HG03135 (cell line): ENCODE results near the gene TRABD2B.

Experiments
- ATAC-seq: cut with Tn5 transposase; IDR thresholded peaks from one replicate; pipeline ENCODE4 v1.9.1; 2021; ENCODE audit warnings: mild to moderate bottlenecking, moderate library complexity; ENCODE audit not compliant: unreplicated experiment

The TRABD2B gene

DNA sequence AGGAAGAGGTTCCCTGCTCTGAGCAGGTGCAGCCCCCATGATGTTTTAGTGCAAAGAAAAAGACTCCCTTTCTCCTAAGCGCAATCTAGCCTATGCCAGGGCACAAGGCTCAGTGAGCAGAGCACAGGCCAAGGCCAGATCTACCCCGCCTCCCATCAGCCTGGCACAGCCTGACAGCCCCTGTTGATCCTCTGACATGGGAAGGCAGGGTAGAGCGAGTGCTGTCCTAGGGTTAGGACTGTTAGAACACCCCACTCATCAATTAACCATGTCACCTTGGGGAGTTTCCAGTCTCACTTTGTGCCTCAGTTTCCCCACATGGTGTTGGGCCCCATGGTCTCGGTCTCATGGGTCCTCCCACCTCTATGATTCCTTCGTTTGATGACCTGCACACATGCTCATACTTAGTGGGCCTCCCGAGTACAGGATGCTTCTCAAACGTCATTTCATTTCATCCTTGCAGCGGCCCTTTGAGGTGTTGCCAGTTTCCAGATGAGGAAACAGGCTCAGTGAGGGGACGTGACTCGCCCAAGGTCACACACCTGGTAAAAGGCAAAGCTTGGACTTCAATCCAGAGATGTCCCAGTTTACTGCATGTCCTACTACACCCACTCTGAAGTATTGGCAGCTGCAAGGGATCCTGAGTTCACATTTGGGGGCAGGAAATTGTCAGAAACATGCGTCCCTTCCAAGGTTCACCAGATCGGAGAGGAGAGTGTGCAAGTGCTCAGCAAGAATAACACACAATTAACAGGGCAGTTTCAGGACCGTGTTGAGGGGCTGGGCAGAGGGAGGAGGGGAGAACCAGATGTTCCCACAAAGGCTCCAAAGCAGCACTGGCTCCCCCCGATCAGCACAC lies 213.3 kb downstream of the TRABD2B start:
- ATAC-seq = no peak

DNA sequence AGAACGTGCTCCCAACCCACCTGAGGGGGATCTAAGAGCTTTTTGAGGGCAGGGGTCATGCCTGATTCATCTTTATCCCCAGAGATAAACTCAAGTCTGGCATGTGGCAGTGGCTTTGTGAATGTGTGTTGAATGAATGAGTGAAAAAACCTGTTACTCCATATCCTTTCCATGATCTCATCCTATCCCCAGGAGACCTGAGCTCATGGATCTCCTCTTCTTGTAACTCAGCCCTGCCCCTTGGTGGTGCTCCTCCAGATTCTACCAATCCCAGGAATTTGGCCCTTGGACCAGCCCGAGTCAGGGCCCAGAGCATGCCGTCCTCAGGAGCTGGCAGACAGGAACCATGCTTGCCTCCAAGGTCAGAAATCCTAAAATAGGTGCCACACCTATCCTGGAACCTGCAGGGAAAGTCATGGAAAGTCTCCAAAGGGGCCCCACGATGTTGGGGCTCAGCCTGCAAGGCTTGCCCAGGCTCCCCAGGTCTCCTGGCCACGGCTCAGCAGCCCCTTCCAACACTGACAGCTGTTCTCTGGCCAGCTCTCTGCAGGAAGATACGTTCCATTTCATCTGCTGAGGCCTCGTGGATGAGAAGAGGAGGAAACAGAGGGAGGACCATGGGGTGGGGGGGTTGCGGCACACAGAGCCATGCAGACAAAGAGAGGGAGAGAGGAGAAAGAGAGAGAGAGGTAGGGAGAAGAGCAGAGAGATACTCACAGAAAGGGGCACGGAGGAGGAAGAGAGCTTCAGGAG lies 214.6 kb downstream of the TRABD2B start:
- no peak for ATAC-seq

DNA sequence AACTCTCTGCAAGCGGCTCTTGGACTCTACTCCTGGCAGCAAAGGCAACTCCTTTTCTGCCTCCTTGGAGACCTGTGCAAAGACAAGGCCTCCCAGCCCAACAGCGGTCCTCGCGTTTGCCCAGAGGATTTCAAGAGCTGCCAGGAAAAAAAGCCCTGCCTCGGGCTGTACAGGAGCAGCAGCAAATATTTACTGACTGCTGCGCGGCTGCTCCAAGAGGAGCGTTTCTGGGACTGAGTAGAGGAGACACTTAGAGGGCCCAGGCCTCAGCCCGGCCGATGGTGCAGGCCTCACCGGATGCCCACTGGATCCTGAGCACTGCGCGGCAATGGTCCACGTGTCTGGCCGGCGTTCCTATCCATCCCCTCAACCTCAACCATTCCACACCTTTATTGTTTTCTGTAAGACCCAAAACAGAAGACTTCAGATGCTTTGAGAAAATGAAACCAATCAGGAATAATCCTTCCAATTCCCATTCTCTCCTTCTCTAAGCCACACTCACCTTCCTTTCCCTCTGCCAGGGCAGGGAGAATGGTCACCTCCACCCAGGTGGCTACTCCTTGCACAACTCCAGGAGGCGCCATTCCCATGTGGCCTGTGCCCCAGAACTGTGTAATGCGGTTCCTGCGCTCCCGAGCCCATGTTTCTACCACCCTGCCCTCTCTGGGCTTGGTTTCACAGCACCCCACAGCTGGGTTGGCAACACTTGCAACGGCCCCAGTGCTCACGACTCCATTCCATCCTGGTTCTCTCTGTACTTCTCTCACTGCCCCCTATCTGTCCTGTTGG lies 215.8 kb downstream of the TRABD2B start:
- ATAC-seq = no peak

DNA sequence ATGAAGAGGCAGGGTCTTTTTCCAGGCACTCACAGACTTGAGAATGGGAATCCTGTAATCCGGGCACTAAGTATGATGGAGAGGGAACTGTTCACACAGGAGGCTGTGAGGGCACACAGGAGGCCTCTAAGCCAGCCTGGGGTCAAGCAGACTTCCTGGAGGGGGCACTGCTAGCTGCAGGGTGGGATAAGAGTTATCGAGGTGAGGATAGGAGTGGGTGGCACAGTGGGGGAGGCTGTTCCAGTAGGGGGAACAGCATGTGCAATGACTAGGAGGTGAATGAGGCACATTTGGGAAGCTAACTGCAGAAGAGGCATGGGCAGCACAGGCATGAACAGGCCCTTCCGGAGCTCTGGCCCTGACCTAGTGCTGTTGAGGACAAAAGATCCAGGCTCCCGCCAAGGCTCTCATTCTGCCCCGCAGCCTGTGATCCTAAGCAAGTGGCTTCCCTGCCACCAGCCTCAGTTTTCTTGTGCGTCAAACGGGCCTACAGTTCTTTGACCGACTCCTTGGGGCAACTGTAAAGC lies 216.7 kb downstream of the TRABD2B start:
- no peak for ATAC-seq

DNA sequence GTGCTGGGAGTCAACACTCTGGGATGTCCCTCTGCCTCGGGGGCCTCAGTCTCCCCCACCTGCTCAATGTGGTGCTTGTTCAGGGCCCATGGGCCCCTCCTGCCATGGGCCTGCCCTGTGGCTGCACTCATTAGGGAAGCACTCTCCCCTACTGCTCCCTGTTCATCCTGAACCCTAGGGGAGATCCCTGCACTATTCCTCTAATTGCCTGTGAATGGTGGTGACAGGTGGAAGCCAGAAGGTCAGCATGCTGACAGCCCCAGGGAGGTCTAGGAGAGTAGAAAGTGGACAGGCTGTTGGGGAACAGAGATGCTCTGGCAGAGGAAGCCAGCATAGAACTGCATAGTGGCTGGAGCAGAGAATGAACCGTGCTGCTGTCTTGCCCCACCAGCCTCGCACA lies 217.6 kb downstream of the TRABD2B start:
- ATAC-seq = no peak

DNA sequence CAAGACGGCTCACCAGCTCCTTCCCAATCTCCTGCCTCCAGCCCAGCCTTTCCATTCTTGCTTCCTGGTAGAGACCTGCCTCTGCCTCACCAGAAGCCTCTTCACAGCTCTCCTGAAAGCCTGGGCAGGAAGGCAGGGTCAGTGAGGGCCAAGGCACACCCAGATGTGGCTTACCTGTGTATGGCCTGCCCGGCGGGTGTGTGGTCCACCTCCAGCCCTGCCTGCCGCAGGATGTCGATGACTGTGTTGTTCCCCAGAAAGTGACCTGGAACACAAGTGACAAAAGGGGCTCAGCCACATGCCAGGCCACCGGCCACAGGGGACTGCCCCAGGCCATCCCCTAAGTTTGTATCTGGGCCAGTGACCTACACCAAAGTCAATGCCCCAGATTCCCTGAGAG lies 218.9 kb downstream of the TRABD2B start:
- no peak for ATAC-seq

DNA sequence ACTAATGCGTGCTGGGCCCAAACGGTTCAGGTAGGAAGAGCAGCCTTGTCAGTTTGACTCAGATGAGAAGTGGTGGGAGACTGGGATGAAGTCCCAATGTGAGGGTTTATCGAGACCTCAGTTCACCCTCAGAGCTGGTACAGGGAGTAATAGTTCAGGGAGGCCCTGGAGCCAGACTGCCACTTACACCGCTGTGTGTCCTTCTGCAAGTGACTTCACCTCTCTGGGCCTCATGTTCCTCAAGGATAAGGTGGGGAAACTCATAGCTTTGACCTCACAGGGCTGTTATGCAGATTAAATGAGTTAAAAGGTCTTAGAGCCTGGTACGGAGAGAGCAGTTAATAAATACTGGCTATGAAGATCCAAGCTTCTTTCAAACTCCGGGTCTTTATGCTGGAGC lies 219.9 kb downstream of the TRABD2B start:
- ATAC-seq = no peak

DNA sequence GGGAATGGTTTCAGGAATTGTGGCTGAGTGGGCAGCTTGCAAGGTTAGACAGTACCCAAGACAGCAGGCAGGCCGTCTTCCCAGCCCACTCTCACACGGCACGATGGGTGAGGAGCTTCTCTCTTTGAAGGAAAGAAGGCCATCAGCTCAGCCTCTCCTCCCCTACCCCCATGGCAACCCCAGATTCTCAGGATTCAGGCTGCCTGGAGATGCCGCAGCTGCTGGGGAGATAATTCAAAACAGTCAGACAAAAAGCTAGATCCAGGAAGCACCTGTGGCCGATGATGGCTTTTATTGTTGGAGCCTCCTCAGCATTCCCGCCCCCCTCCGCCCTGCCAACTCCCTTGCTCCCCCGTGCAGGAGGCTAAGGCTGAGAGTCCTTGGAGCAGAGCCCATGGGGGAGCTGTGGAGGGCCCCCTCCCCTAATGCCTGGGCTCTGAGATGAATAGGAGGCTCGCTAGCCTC lies 220.5 kb downstream of the TRABD2B start:
- ATAC-seq = no peak

DNA sequence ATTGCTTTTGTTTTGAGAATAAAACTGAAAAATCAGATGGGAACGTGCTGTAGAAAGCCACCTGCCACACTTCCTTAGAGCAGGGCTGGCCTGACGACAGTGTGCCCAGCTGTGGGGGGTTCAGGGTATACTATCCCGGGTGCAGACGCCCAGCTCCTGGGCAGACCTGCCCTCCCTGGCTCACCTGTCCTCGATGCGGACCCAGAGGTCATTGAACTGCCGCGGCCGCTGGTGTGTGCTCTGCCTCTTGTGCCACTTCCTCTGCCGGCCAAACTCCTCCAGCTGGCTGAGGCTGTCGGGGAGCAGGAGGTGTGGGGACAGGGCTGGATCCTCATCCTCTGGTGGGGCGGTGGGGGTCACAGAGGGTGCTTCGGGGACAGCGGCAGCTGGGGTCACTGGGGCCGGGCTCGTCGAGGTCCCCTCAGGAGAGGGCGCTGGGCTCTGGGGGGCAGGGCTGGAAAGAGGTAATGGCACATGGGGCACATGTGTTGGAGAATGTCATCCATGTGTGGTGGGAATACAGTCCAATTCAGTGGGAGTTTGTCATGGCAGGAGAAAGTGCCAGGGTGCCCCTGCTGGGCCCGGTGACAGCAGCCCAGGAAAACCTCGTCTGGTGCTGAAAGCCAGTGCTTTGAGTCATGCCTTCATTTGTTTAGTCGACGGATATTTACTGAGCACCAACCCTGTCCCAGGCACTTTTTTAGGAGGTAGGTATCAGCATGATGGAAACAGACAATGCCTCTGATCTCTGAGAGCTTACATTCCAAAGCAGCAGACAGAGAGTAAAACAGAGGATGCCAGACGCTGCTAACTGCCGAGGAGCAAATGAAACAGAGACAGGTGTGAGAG lies 222.0 kb downstream of the TRABD2B start:
- ATAC-seq = no peak

DNA sequence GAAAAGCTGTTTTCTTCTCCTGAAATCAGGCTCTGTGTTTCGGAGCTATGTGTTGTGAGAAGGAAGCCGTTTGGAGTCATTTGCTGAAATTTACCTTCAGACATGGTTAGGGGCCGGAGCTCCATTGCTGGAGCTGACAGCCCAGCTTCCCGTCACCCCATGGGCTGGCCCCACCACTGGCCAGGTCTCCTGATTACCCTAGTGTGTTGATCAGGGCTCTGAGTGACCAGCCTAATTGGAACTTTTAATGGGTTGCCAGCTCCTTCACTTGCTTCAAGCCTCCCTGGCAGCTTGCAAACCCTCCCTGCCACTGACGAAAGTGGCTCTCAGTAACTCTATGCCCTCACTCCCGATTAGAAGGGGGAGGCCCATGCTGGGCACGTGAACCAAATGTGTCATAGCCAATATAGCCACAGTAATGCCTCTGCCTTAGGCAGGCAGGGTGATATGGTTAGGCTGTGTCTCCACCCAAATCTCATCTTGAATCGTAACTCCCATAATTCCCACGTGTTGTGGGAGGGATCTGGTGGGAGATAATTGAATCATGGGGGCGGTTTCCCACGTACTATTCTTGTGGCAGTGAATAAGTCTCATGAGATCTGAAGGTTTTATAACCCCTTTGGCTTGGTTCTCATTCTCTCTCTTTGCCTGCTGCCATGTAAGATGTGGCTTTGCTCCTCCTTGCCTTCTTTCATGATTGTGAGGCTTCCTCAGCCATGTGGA lies 224.1 kb downstream of the TRABD2B start:
- no peak for ATAC-seq

DNA sequence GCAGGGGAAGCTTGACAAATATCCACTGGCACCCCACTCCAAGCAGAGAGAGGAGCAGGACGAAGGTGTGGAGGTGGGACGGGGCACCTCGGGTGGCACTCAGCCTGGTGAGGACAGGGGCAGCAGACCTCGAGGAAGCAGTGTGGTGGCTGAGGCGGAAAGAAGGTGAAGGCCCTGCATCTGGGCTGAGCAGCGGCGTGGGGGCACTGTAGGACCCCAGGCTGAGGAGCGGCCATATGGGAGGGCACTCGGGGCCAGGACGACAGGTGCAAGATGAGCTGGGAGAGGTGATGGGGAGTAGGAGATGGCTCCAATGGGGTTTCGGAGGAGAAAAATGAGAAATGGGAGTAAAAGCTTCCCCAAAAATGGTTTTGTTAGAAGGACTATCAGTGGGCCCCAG lies 224.9 kb downstream of the TRABD2B start:
- no peak for ATAC-seq

DNA sequence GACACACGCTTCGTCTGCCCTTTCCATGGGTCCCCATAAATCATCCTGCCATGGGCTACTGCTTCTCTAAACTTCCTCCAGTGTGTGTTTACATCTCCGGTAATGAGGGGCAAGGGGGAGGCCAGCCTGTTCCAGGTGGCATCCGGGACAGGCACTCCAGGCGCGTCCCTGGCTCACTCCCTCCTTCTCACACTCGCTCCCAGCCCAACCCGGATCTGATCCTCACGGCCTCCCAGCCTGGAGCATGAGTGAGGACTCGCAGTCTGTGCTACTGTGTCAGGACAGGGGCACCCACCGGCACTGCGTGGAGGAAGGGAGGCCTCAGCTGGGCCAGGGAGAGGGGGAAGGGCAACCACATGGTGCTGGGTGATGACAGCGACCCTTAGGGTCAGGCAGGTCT lies 225.4 kb downstream of the TRABD2B start:
- no peak for ATAC-seq

DNA sequence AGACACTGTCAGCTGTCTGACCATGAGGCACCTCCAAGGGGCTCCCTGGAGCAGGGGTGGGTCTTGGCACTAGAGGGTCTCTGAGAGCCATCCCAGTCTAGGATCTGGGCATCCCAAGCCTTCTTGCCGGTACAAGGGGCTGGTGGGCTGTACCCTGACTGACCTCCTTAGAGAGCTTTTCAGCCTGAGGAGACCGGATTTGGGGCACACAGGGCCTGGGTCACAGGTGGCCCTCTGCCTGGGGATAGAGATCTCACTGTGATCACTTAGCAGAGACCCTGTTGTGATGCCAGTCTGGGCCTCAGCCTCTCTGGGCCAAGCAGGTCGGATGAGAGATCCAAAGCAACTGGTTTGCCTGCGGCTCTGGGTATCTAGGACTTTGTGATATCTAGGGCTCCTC lies 227.2 kb downstream of the TRABD2B start:
- no peak for ATAC-seq

DNA sequence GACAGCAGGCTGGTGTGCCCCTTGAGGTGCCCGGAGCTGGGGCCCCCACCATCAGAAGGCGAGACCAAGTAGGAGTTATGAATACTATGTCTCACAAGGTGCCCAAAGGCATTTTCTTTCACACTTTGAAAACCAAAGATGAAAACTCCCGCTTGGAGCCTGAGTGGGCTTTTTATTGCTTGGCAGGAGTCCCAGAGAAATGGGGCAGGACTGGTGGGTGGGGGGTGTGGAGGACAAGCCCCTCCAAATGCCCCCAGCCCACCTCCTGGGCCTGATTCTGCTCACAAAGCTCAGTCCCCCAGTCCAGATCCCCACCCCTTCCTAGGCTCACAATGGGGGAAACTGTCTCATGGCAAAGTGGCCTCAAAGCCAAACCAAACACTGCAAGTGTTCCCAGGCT lies 227.9 kb downstream of the TRABD2B start:
- no peak for ATAC-seq

DNA sequence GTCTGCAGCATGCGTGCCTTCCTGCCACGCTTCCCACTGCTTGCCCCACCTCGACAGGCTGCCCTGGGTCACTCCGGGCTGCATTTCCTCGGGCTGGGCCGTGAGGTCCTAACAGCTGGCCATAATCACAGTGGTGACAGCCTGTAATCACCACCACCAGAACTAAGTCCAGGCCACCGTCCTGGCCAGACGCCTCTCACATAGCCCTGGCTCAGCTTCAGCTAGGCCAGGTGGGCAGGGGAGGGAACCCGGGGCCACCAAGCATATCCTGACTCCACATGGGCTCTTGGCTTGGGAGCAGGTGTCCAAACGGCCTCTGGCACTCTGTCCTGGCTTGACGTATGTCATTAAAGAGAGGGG lies 229.5 kb downstream of the TRABD2B start:
- ATAC-seq = no peak

DNA sequence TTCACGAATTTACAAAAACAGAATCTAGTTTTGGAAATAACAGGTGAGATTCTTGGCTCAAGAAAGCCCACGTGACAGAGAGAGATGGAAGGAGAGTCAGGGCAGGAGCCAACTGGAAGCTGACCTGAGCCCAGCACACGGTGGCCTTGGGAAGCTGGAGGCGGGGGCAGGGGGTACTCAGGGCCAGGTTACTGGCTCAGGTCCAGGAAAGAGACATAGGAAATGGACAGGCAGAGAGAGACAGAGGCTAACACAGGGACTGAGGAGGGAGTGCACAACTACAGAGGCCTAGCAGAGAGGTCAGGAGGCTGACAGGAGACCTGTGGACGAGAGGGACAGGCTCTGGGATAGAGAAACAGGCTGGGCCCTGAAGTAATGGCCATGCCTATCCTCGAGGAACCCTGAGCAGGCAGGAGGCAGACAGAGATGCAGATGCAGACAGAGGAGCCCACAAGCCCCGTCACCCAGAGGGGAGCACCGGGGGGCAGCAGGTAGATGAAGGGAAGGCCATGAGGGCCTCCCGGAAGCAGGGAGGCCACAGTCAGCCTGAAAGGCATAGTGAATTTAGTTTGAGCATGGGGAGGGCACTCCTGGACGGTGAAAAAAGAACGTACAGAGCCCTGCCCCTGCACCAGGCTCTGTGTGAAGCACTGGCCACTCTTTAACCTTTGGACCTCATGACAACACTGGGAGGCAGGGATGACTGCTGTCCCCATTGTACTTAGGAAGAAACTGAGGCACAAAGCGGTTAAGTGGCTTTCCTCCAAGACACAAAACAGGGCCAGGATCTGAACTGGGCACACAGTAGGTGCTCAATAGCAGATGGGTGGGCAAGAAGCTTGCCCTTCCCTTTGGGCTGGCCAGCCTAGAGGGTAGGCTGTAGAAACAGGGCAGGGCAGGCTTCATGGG lies 230.1 kb downstream of the TRABD2B start:
- ATAC-seq = no peak

DNA sequence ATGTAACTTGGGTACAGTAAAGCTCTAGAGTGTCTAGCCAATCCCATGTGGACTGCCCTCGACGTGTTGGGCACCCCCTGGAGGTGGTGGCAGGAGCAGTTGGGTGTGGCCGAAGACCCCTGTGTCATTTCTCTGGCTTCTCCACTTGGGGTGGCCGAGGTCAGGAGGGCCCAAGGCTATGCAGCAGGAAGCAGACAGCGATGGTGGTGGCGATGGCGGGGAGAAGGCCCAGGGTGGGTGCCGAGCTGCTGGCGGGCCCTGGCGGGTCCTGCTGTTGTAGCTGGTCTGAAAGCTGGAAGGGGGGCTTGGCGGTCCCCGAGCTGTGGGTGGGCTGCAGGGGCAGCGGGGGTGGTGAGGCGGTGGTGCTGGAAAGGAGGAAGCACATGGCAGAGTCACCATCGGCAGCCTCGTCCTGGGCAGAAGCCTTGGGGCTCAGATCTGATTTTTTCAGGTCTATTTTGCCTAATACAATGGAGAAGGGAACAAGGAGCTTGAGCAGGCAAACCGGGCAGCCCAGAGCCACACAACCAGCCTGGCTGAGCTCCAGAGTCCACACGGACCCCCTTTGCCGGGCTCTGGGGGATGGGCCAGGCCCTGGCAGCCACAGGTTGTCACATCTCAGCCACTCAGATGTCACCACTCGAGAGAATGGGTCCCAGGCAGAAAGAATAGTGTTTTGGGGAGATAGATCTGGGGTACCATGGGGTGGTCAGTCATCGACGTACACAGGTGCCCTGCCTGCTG lies 231.3 kb downstream of the TRABD2B start:
- ATAC-seq = no peak

DNA sequence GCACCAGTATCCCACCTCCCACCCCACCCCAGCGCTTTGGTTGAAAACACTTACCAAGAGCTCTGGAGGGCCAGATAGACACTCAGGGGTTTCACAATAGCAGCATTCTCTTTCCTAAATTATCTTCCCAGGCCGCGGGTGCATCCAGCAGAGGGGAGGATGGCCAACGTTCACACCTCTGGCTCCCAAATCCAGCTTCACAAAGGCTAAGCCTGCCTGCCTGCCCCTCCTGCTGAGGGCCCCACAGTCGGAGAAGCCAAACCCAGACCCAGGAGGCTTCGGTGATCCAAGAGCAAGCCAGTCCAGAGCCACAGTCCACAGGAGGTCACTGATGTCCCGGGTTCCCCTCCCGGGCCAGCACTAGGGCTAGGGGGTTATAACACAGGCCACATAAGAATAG lies 231.9 kb downstream of the TRABD2B start:
- no peak for ATAC-seq
